Endothelial cell of umbilical vein (primary cell): ENCODE data around the gene SDHA. TPM values are rescaled to one million over a fixed set of nuclear protein-coding genes. Genes with fewer than 3 reads are reported as not detected.

ENCODE experiments used
- BruUV-seq: library from RNA; stranded (reverse); fragments of 400-500 nt; replicated peaks from 2 replicates; lab custom pipeline; 2021; lab: Mats Ljungman, UMichigan
- CTCF ChIA-PET: fragments of 300-600, 350-600 bp; sonication (Branson Sonifier 250); formaldehyde crosslinking; loops from one replicate; lab custom pipeline; 2021; ENCODE audit warnings: antibody characterized with exemption, inconsistent platforms; lab: Charles Lee
- POLR2A ChIA-PET: fragments of 300-600, 350-600 bp; sonication (Branson Sonifier 250); formaldehyde crosslinking; loops from one replicate; lab custom pipeline; 2021; ENCODE audit warnings: antibody characterized with exemption, inconsistent platforms; lab: Charles Lee
- DNase-seq: peaks from one replicate; pipeline ENCODE4 v3.0.0-alpha.2; 2011; ENCODE audit warnings: low read depth, low spot score
- FAIRE-seq: peaks from 2 replicates; lab custom pipeline; 2011; peaks lifted over from hg19 to GRCh38; lab: Jason Lieb, UNC
- H2AFZ ChIP-seq: 2 replicates; pipeline ENCODE4 v1.6.0; 2012; ENCODE audit warnings: low read depth, low read length, control low read depth, inconsistent platforms
- H3K27ac ChIP-seq: 2 replicates; pipeline ENCODE4 v1.5.1; 2011; ENCODE audit warnings: low read depth, mild to moderate bottlenecking, control low read depth, low read length, moderate library complexity; ENCODE audit not compliant: insufficient read depth
- H3K27me3 ChIP-seq, 2 experiments: 2 replicates each; pipeline versions ENCODE4 v1.6.0 to v1.6.1; 2011; ENCODE audit warnings: low read length in 2 of 2, mixed read lengths in 1 of 2; ENCODE audit not compliant: control insufficient read depth in 2 of 2, insufficient read depth in 2 of 2
- H3K36me3 ChIP-seq, 2 experiments: 2 replicates in 1 of 2; 3 replicates in 1 of 2; pipeline ENCODE4 v1.5.1; 2011; ENCODE audit warnings: low read length in 2 of 2, mild to moderate bottlenecking in 1 of 2, moderate library complexity in 1 of 2; ENCODE audit not compliant: control insufficient read depth in 2 of 2, insufficient read depth in 2 of 2; ENCODE audit errors: extremely low read depth in 1 of 2
- H3K4me1 ChIP-seq: 3 replicates; pipeline ENCODE4 v1.5.1; 2011; ENCODE audit warnings: mild to moderate bottlenecking, low read length; ENCODE audit not compliant: control insufficient read depth, insufficient read depth; ENCODE audit errors: extremely low read depth
- H3K4me2 ChIP-seq: 2 replicates; pipeline ENCODE4 v1.6.1; 2011; ENCODE audit warnings: low read length, control low read depth, mixed read lengths; ENCODE audit not compliant: insufficient read depth
- H3K4me3 ChIP-seq, 3 experiments: fragments of 200-600 bp in 1 of 3; sonication (generic), shearing (Covaris generic) in 1 of 3; replicated peaks in 1 of 3; 2 replicates each; pipeline ENCODE4 v1.5.1; 2011 to 2016; ENCODE audit warnings: control low read depth in 3 of 3, low read length in 3 of 3, mild to moderate bottlenecking in 2 of 3, inconsistent platforms in 1 of 3, low read depth in 1 of 3, moderate library complexity in 1 of 3; ENCODE audit not compliant: insufficient read depth in 1 of 3
- H3K79me2 ChIP-seq: 2 replicates; pipeline ENCODE4 v1.6.0; 2012; ENCODE audit warnings: low read length, inconsistent platforms; ENCODE audit not compliant: control insufficient read depth, insufficient read depth
- H3K9ac ChIP-seq: replicated peaks from 2 replicates; pipeline ENCODE3; 2011; ENCODE audit warnings: low read length, control low read depth; ENCODE audit not compliant: insufficient read depth; ENCODE audit errors: extremely low read depth
- H3K9me1 ChIP-seq: replicated peaks from 3 replicates; pipeline ENCODE4 v1.6.0; 2011; ENCODE audit warnings: mild to moderate bottlenecking, low read length; ENCODE audit not compliant: control insufficient read depth, insufficient read depth; ENCODE audit errors: extremely low read depth
- H3K9me3 ChIP-seq: replicated peaks from 2 replicates; pipeline ENCODE4 v1.5.1; 2012; ENCODE audit warnings: low read length, inconsistent platforms; ENCODE audit not compliant: control insufficient read depth, insufficient read depth
- H4K20me1 ChIP-seq: replicated peaks from 2 replicates; pipeline ENCODE3; 2011; ENCODE audit warnings: mild to moderate bottlenecking, low read length; ENCODE audit not compliant: control insufficient read depth, insufficient read depth; ENCODE audit errors: extremely low read depth
- EZH2 ChIP-seq: IDR thresholded peaks from 2 replicates; pipeline ENCODE4 v1.6.1; 2012; ENCODE audit warnings: borderline replicate concordance, low read depth, mild to moderate bottlenecking, moderate library complexity, low read length, inconsistent platforms; ENCODE audit not compliant: severe bottlenecking
- FOS ChIP-seq: IDR thresholded peaks from 2 replicates; pipeline ENCODE4 v1.6.1; 2011; ENCODE audit warnings: mild to moderate bottlenecking, low read length, moderate library complexity, borderline replicate concordance; ENCODE audit not compliant: insufficient read depth
- GATA2 ChIP-seq: IDR thresholded peaks from 2 replicates; pipeline ENCODE4 v1.7.0; 2011; ENCODE audit warnings: low read depth, mild to moderate bottlenecking, moderate library complexity, mixed read lengths, low read length; ENCODE audit not compliant: insufficient read length, insufficient read depth
- JUN ChIP-seq: IDR thresholded peaks from 2 replicates; pipeline ENCODE4 v1.6.1; 2011; ENCODE audit warnings: borderline replicate concordance, low read depth; ENCODE audit not compliant: insufficient read length, insufficient read depth
- MYC ChIP-seq: IDR thresholded peaks from one replicate; pipeline ENCODE4 v1.6.1; 2011; ENCODE audit warnings: mild to moderate bottlenecking, low read depth, low read length
- POLR2A ChIP-seq: IDR thresholded peaks from 2 replicates; pipeline ENCODE4 v1.6.1; 2012; ENCODE audit warnings: low read depth, mild to moderate bottlenecking, control low read depth, low read length
- POLR2AphosphoS5 ChIP-seq: IDR thresholded peaks from 2 replicates; pipeline ENCODE4 v1.6.1; 2012; ENCODE audit warnings: low read depth, mild to moderate bottlenecking, control low read depth, low read length, moderate library complexity; ENCODE audit not compliant: insufficient read depth
- dilution Hi-C: fragments of 300-500 bp; cut with MboI; formaldehyde crosslinking; loops from one replicate; pipeline ENCODE4 v1.15.0; 2019; ENCODE audit warnings: low sequenced_read_pairs; ENCODE audit not compliant: extremely low pct_ligation_motif_present
- intact Hi-C: fragments of 100-400 bp; cut with micrococcal nuclease; formaldehyde crosslinking; loops from one replicate; pipeline ENCODE4 v1.10.0; 2022
- polyA plus RNA-seq, 4 experiments: library from polyadenylated mRNA; depleted of rRNA in 3 of 4; stranded (reverse) in 3 of 4; unstranded in 1 of 4; fragments of >200 nt; gene quantifications; 2 replicates each; pipeline versions ENCODE4 v1.2.1 to v1.2.3, GENCODE V29; 2011 to 2012; ENCODE audit warnings: missing spikeins in 1 of 4
- total RNA-seq: library from RNA; stranded (reverse); gene quantifications from 2 replicates; pipeline ENCODE4 v1.2.3, GENCODE V29; 2021
- TF ChIP-seq, protein P1 (sequence below), 2 donors: IDR thresholded peaks; 1 replicate in 1 of 2; 2 replicates in 1 of 2; pipeline ENCODE4 v1.5.1; 2011; ENCODE audit warnings: low read length in 2 of 2, mild to moderate bottlenecking in 2 of 2, moderate library complexity in 2 of 2, control low read depth in 1 of 2, inconsistent platforms in 1 of 2, low read depth in 1 of 2; ENCODE audit not compliant: insufficient read depth in 1 of 2; ENCODE audit errors: extremely low read depth in 1 of 2
- TF ChIP-seq, protein P2 (sequence below): IDR thresholded peaks from 2 replicates; pipeline ENCODE4 v1.6.1; 2011; ENCODE audit not compliant: insufficient read depth, insufficient read length

The SDHA gene
- total and polyA plus RNA-seq, 2 donors (not counting 3 experiments of a cell fraction or from before 2014, with no cell fraction given): 121 to 153 TPM

DNA sequence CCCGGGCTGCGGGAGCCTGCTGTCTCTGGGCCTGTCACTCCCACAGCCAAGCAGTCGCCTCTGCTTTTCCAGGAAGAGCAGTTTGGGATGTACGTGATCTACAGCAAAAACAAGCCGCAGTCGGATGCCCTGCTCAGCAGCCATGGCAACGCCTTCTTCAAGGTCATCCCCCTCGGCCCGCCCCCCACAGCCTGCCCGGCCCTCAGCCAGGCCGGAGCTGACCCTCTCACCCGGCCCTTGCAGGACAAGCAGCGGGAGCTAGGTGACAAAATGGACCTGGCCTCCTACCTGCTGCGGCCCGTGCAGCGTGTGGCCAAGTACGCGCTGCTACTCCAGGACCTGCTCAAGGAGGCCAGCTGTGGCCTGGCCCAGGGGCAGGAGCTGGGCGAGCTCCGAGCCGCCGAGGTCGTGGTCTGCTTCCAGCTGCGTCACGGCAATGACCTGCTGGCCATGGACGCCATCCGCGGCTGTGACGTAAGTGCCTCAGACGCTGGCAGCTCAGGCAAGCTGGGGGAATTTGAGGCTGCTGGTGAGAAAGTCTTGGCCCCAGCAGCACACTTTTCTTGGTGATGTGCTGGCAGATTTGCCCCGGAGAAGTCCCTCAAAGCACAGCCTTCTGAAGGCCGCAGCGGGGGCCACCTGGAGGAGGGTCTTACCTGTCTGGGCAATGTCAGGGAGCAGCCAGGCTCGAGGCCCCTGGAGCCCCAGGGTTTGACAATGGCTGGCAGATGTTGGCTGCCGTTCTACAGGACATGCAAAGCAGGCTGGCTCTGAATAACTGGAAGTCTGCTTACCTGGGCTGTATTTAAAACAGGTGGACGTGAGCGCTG is 46.9 kb upstream of the SDHA start:
- Histone ChIP-seq H4K20me1 (no peaks in the 10 kb centered on the region), H3K79me2 (no peaks in the 10 kb centered on the region), H3K9me1 (no peaks in the 10 kb centered on the region), H3K9me3 (no peaks in the 10 kb centered on the region), H3K4me2 (no peak overlapping the region), H3K4me1 (no peaks in the 10 kb centered on the region), H3K9ac (no peak overlapping the region), H3K36me3 (no peaks in the 10 kb centered on the region), H3K4me3 (no peak overlapping the region), H3K27ac (no peak overlapping the region), H2AFZ (no peak overlapping the region), H3K27me3 (no peaks in the 10 kb centered on the region)
- TF ChIP-seq GATA2: no peak
- TF ChIP-seq POLR2AphosphoS5: no peak
- TF ChIP-seq, protein P1, sequence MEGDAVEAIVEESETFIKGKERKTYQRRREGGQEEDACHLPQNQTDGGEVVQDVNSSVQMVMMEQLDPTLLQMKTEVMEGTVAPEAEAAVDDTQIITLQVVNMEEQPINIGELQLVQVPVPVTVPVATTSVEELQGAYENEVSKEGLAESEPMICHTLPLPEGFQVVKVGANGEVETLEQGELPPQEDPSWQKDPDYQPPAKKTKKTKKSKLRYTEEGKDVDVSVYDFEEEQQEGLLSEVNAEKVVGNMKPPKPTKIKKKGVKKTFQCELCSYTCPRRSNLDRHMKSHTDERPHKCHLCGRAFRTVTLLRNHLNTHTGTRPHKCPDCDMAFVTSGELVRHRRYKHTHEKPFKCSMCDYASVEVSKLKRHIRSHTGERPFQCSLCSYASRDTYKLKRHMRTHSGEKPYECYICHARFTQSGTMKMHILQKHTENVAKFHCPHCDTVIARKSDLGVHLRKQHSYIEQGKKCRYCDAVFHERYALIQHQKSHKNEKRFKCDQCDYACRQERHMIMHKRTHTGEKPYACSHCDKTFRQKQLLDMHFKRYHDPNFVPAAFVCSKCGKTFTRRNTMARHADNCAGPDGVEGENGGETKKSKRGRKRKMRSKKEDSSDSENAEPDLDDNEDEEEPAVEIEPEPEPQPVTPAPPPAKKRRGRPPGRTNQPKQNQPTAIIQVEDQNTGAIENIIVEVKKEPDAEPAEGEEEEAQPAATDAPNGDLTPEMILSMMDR (IDR thresholded peaks at IDR 0.05; ENCODE audit: extremely low read depth in 1 of 2, insufficient read depth in 1 of 2, low read depth in 1 of 2, low read length in 2 of 2): no peak
- no peak for TF ChIP-seq MYC
- no peak for TF ChIP-seq POLR2A
- TF ChIP-seq FOS: no peak
- TF ChIP-seq, protein P2, sequence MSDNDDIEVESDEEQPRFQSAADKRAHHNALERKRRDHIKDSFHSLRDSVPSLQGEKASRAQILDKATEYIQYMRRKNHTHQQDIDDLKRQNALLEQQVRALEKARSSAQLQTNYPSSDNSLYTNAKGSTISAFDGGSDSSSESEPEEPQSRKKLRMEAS: no peak
- TF ChIP-seq EZH2: no peak
- no peak for TF ChIP-seq JUN
- no TSS peak for BruUV-seq
- dilution Hi-C loops (no loop called here), intact Hi-C loops (no loop called here)
- CTCF ChIA-PET: interaction anchor here (3.1 kb wide), 1 partner anchor 17 kb away, joined by 11 read pairs; no protein-coding TSS in a partner anchor
- FAIRE-seq (no peak), DNase-seq (no peak)
- POLR2A ChIA-PET: no interaction called here
